ENCODE data around the gene CSMD2. TPM values are rescaled to one million over a fixed set of nuclear protein-coding genes. Genes with fewer than 3 reads are reported as not detected.

Gene CSMD2
- polyA plus RNA-seq, 3 donors, result 0.84 to 1.3 (median 1.0) TPM

GRCh38 chr1:33985656-33986055 lies 179.4 kb downstream of the CSMD2 start:
- no peak for DNase-seq (ENCODE audit: extremely low read depth in 1 of 11, low read depth in 9 of 11, low spot score in 4 of 11)

- no peak for DNase-seq (ENCODE audit: extremely low read depth in 1 of 11, low read depth in 9 of 11, low spot score in 4 of 11)
Observed at GRCh38 chr1:33984906-33985565, 180.0 kb downstream of the CSMD2 start.

GRCh38 chr1:33982419-33982818 lies 182.6 kb downstream of the CSMD2 start:
- no peak for DNase-seq (ENCODE audit: extremely low read depth in 1 of 11, low read depth in 9 of 11, low spot score in 4 of 11)

GRCh38 chr1:33979341-33979740 lies 185.7 kb downstream of the CSMD2 start:
- DNase-seq (ENCODE audit: extremely low read depth in 1 of 11, low read depth in 9 of 11, low spot score in 4 of 11), result no peak

- DNase-seq (ENCODE audit: extremely low read depth in 1 of 11, low read depth in 9 of 11, low spot score in 4 of 11), result no peak
Observed at GRCh38 chr1:33975961-33976360, 189.1 kb downstream of the CSMD2 start.

- no peak for DNase-seq (ENCODE audit: extremely low read depth in 1 of 11, low read depth in 9 of 11, low spot score in 4 of 11)
Observed at GRCh38 chr1:33973799-33974545, 191.1 kb downstream of the CSMD2 start.

GRCh38 chr1:33972676-33973395 lies 192.2 kb downstream of the CSMD2 start:
- DNase-seq (ENCODE audit: extremely low read depth in 1 of 11, low read depth in 9 of 11, low spot score in 4 of 11), result no peak

GRCh38 chr1:33971913-33972312 lies 193.1 kb downstream of the CSMD2 start:
- DNase-seq (ENCODE audit: extremely low read depth in 1 of 11, low read depth in 9 of 11, low spot score in 4 of 11), result no peak

GRCh38 chr1:33971018-33971710 lies 193.9 kb downstream of the CSMD2 start:
- peak in 1 of 11 donors; percentile 12 for DNase-seq (ENCODE audit: extremely low read depth in 1 of 11, low read depth in 9 of 11, low spot score in 4 of 11)

- DNase-seq (ENCODE audit: extremely low read depth in 1 of 11, low read depth in 9 of 11, low spot score in 4 of 11), result no peak
Observed at GRCh38 chr1:33970148-33970825, 194.7 kb downstream of the CSMD2 start.

GRCh38 chr1:33966346-33967141 lies 198.5 kb downstream of the CSMD2 start:
- DNase-seq (ENCODE audit: extremely low read depth in 1 of 11, low read depth in 9 of 11, low spot score in 4 of 11), result no peak

- no peak for DNase-seq (ENCODE audit: extremely low read depth in 1 of 11, low read depth in 9 of 11, low spot score in 4 of 11)
Observed at GRCh38 chr1:33965086-33965485, 199.9 kb downstream of the CSMD2 start.

GRCh38 chr1:33962061-33962460 lies 203.0 kb downstream of the CSMD2 start:
- no peak for DNase-seq (ENCODE audit: extremely low read depth in 1 of 11, low read depth in 9 of 11, low spot score in 4 of 11)

- DNase-seq (ENCODE audit: extremely low read depth in 1 of 11, low read depth in 9 of 11, low spot score in 4 of 11), result no peak
Observed at GRCh38 chr1:33960188-33960895, 204.7 kb downstream of the CSMD2 start.

GRCh38 chr1:33957854-33958253 lies 207.2 kb downstream of the CSMD2 start:
- DNase-seq (ENCODE audit: extremely low read depth in 1 of 11, low read depth in 9 of 11, low spot score in 4 of 11), result no peak

GRCh38 chr1:33955096-33955495 lies 209.9 kb downstream of the CSMD2 start:
- no peak for DNase-seq (ENCODE audit: extremely low read depth in 1 of 11, low read depth in 9 of 11, low spot score in 4 of 11)

- DNase-seq (ENCODE audit: extremely low read depth in 1 of 11, low read depth in 9 of 11, low spot score in 4 of 11), result no peak
Observed at GRCh38 chr1:33949570-33949969, 215.5 kb downstream of the CSMD2 start.

GRCh38 chr1:33948291-33948690 lies 216.7 kb downstream of the CSMD2 start:
- DNase-seq (ENCODE audit: extremely low read depth in 1 of 11, low read depth in 9 of 11, low spot score in 4 of 11), result no peak

All from renal cortex interstitium (tissue), 11 donors.